Keratinocyte (primary cell): ENCODE results near the gene CASQ1. TPM values are rescaled to one million over a fixed set of nuclear protein-coding genes. Genes with fewer than 3 reads are reported as not detected.

Experiments
- DNase-seq: peaks from one replicate; pipeline ENCODE4 v3.0.0-alpha.2; 2011; ENCODE audit warnings: low read depth, missing footprints, low spot score
- FAIRE-seq: peaks from 2 replicates; lab custom pipeline; 2011; peaks lifted over from hg19 to GRCh38; lab: Jason Lieb, UNC
- H2AFZ ChIP-seq: 2 replicates; pipeline ENCODE4 v1.6.0; 2012; ENCODE audit warnings: low read length, control low read depth, inconsistent platforms; ENCODE audit not compliant: control insufficient read depth
- H3K27ac ChIP-seq: 2 replicates; pipeline ENCODE4 v1.5.1; 2011; ENCODE audit warnings: low read length; ENCODE audit not compliant: control insufficient read depth, insufficient read depth
- H3K27me3 ChIP-seq: 3 replicates; pipeline ENCODE4 v1.6.0; 2011; ENCODE audit warnings: low read length; ENCODE audit not compliant: control insufficient read depth, insufficient read depth; ENCODE audit errors: extremely low read depth
- H3K36me3 ChIP-seq, 2 experiments: 2 replicates in 1 of 2; 3 replicates in 1 of 2; pipeline ENCODE4 v1.5.1; 2011; ENCODE audit warnings: low read length in 2 of 2, mild to moderate bottlenecking in 1 of 2; ENCODE audit not compliant: control insufficient read depth in 2 of 2, insufficient read depth in 2 of 2; ENCODE audit errors: extremely low read depth in 1 of 2
- H3K4me1 ChIP-seq: 3 replicates; pipeline ENCODE4 v1.5.1; 2011; ENCODE audit warnings: low read length; ENCODE audit not compliant: control insufficient read depth, insufficient read depth; ENCODE audit errors: extremely low read depth
- H3K4me2 ChIP-seq: 3 replicates; pipeline ENCODE4 v1.6.0; 2011; ENCODE audit warnings: low read depth, low read length; ENCODE audit not compliant: control insufficient read depth, insufficient read depth; ENCODE audit errors: extremely low read depth
- H3K4me3 ChIP-seq, 3 experiments: fragments of 200-600 bp in 1 of 3; sonication (generic) in 1 of 3; 2 replicates in 2 of 3; 3 replicates in 1 of 3; pipeline ENCODE4 v1.5.1; 2011 to 2016; ENCODE audit warnings: low read length in 3 of 3, mild to moderate bottlenecking in 3 of 3, control low read depth in 2 of 3, inconsistent platforms in 1 of 3, low read depth in 1 of 3, mixed read lengths in 1 of 3, mixed run types in 1 of 3, moderate library complexity in 1 of 3; ENCODE audit not compliant: control insufficient read depth in 2 of 3, insufficient read depth in 2 of 3; ENCODE audit errors: extremely low read depth in 1 of 3
- H3K79me2 ChIP-seq: 2 replicates; pipeline ENCODE4 v1.6.0; 2012; ENCODE audit warnings: low read length; ENCODE audit not compliant: control insufficient read depth, insufficient read depth
- H3K9ac ChIP-seq: 3 replicates; pipeline ENCODE4 v1.6.0; 2011; ENCODE audit warnings: low read length; ENCODE audit not compliant: control insufficient read depth, insufficient read depth; ENCODE audit errors: extremely low read depth
- H3K9me1 ChIP-seq: 3 replicates; pipeline ENCODE4 v1.6.0; 2011; ENCODE audit warnings: low read length; ENCODE audit not compliant: control insufficient read depth, insufficient read depth; ENCODE audit errors: extremely low read depth
- H3K9me3 ChIP-seq: 2 replicates; pipeline ENCODE4 v1.5.1; 2012; ENCODE audit warnings: low read depth, low read length; ENCODE audit not compliant: control insufficient read depth
- H4K20me1 ChIP-seq: 3 replicates; pipeline ENCODE4 v1.6.0; 2011; ENCODE audit warnings: low read length; ENCODE audit not compliant: control insufficient read depth, insufficient read depth; ENCODE audit errors: extremely low read depth
- EZH2 ChIP-seq: IDR thresholded peaks from one replicate; pipeline ENCODE4 v1.6.1; 2012; ENCODE audit warnings: inconsistent platforms, mild to moderate bottlenecking, low read length, moderate library complexity
- dilution Hi-C: fragments of 300-500 bp; cut with MboI; formaldehyde crosslinking; loops from one replicate; pipeline ENCODE4 v1.7.0; 2020; ENCODE audit warnings: low sequenced_read_pairs; ENCODE audit not compliant: extremely low pct_ligation_motif_present
- polyA plus RNA-seq, 5 experiments: library from polyadenylated mRNA; depleted of rRNA in 3 of 5; stranded (reverse) in 3 of 5; stranded (forward) in 1 of 5; unstranded in 1 of 5; fragments of >200 nt; gene quantifications; 1 replicate in 1 of 5; 2 replicates in 3 of 5; 3 replicates in 1 of 5; pipeline versions ENCODE4 v1.2.1 to v1.2.3, GENCODE V29; 2011 to 2012; ENCODE audit warnings: missing spikeins in 2 of 5, low read depth in 1 of 5, low replicate concordance in 1 of 5
- TF ChIP-seq, protein P1 (sequence below), 3 experiments: IDR thresholded peaks in 1 of 3; conservative IDR thresholded peaks in 1 of 3; optimal IDR thresholded peaks in 1 of 3; 2 replicates in 2 of 3; 3 replicates in 1 of 3; pipeline versions ENCODE3 to v1.5.1; 2011; ENCODE audit warnings: low read length in 3 of 3, mild to moderate bottlenecking in 3 of 3, moderate library complexity in 2 of 3, control low read depth in 1 of 3, inconsistent platforms in 1 of 3; ENCODE audit not compliant: insufficient read depth in 2 of 3; ENCODE audit errors: extremely low read depth in 1 of 3

CASQ1 gene
- polyA plus RNA-seq, 1 donor (not counting 4 experiments of a cell fraction or from before 2014, with no cell fraction given) = not detected

- Histone ChIP-seq H2AFZ (no peak overlapping the region), H3K4me3 (no peak overlapping the region), H3K4me1 (peaks cover 50% of the 10 kb centered on the region), H3K9ac (no peak overlapping the region), H3K4me2 (no peak overlapping the region), H4K20me1 (no peaks in the 10 kb centered on the region), H3K27me3 (no peaks in the 10 kb centered on the region), H3K79me2 (no peaks in the 10 kb centered on the region), H3K9me1 (peaks cover 3% of the 10 kb centered on the region), H3K9me3 (no peaks in the 10 kb centered on the region), H3K36me3 (peaks cover 25 to 48% of the 10 kb centered on the region in 2 experiments), H3K27ac (no peak overlapping the region)
- DNase-seq (no peak), FAIRE-seq (no peak)
- dilution Hi-C loops = no loop called here
- no peak for TF ChIP-seq EZH2
- TF ChIP-seq, protein P1, sequence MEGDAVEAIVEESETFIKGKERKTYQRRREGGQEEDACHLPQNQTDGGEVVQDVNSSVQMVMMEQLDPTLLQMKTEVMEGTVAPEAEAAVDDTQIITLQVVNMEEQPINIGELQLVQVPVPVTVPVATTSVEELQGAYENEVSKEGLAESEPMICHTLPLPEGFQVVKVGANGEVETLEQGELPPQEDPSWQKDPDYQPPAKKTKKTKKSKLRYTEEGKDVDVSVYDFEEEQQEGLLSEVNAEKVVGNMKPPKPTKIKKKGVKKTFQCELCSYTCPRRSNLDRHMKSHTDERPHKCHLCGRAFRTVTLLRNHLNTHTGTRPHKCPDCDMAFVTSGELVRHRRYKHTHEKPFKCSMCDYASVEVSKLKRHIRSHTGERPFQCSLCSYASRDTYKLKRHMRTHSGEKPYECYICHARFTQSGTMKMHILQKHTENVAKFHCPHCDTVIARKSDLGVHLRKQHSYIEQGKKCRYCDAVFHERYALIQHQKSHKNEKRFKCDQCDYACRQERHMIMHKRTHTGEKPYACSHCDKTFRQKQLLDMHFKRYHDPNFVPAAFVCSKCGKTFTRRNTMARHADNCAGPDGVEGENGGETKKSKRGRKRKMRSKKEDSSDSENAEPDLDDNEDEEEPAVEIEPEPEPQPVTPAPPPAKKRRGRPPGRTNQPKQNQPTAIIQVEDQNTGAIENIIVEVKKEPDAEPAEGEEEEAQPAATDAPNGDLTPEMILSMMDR (optimal IDR thresholded peaks at IDR 0.05 in 1 of 3, IDR thresholded peaks at IDR 0.05 in 1 of 3, conservative IDR thresholded peaks at IDR 0.05 in 1 of 3; ENCODE audit: extremely low read depth in 1 of 3, insufficient read depth in 2 of 3, low read length in 3 of 3) = no peak
Observed at GRCh38 chr1:160220301-160220700, 29.9 kb downstream of the CASQ1 start.

DNA sequence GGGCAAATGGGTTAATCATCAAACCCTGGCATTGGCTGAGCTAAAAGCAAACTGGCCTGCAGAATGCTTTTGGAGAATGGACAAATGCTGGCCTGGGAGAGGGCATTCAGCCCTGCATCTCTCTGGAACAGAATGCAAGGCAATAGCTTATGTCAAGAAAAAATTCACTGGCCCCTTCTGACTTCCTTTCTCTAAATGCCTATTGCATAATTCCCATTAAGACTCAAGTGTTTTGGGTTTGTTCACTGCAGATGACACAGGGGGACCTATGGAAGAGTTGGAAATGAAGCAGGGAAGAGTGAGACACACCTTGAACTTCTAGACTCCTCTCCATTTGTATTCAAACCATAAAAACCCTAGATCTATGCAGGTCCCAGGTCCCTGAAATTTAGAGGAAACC is 30.7 kb downstream of the CASQ1 start:
- Histone ChIP-seq H3K27me3 (no peaks in the 10 kb centered on the region), H4K20me1 (no peaks in the 10 kb centered on the region), H3K9ac (no peak overlapping the region), H3K4me1 (peaks cover 53% of the 10 kb centered on the region), H3K4me2 (no peak overlapping the region), H3K4me3 (no peak overlapping the region), H3K79me2 (no peaks in the 10 kb centered on the region), H2AFZ (no peak overlapping the region), H3K27ac (no peak overlapping the region), H3K36me3 (peaks cover 21 to 43% of the 10 kb centered on the region in 2 experiments), H3K9me3 (no peaks in the 10 kb centered on the region), H3K9me1 (peaks cover 3% of the 10 kb centered on the region)
- dilution Hi-C loops = no loop called here
- no peak for DNase-seq
- no peak for FAIRE-seq
- TF ChIP-seq EZH2 = no peak

- no peaks in the 10 kb centered on the region for H3K9me3 ChIP-seq
- no peak for DNase-seq
- H2AFZ ChIP-seq = no peak overlapping the region
- H3K4me2 ChIP-seq = no peak overlapping the region
- no peak overlapping the region for H3K27ac ChIP-seq
- no peak for FAIRE-seq
- H4K20me1 ChIP-seq = no peaks in the 10 kb centered on the region
- dilution Hi-C loops = no loop called here
- H3K27me3 ChIP-seq = no peaks in the 10 kb centered on the region
- no peak overlapping the region for H3K9ac ChIP-seq
- H3K4me1 ChIP-seq = peaks cover 38% of the 10 kb centered on the region
- no peak overlapping the region for H3K4me3 ChIP-seq
- H3K79me2 ChIP-seq = no peaks in the 10 kb centered on the region
- peaks cover 19 to 51% of the 10 kb centered on the region in 2 experiments for H3K36me3 ChIP-seq
- TF ChIP-seq, protein P1 (optimal IDR thresholded peaks at IDR 0.05 in 1 of 3, IDR thresholded peaks at IDR 0.05 in 1 of 3, conservative IDR thresholded peaks at IDR 0.05 in 1 of 3; ENCODE audit: extremely low read depth in 1 of 3, insufficient read depth in 2 of 3, low read length in 3 of 3) = no peak
- TF ChIP-seq EZH2 = no peak
- H3K9me1 ChIP-seq = peaks cover 3% of the 10 kb centered on the region
Observed at GRCh38 chr1:160222546-160222945, 32.2 kb downstream of the CASQ1 start.
